Kidney epithelial cell (primary cell): ENCODE measurements around the gene ANTXRL. TPM values are rescaled to one million over a fixed set of nuclear protein-coding genes. Genes with fewer than 3 reads are reported as not detected.
"Not testable (repeated sequence)": the region's sequence is repeated elsewhere in the genome, so short reads cannot be mapped to it uniquely, and the experiment has no call there.

Source experiments
- DNase-seq: peaks from one replicate; pipeline ENCODE4 v3.0.0-alpha.2; 2010; ENCODE audit warnings: low read depth
- H3K27me3 ChIP-seq: 2 replicates; pipeline ENCODE4 v1.6.0; 2011; ENCODE audit warnings: low read length; ENCODE audit not compliant: control insufficient read depth, insufficient read depth
- H3K36me3 ChIP-seq: 2 replicates; pipeline ENCODE4 v1.5.1; 2011; ENCODE audit warnings: low read length; ENCODE audit not compliant: control insufficient read depth, insufficient read depth
- H3K4me3 ChIP-seq: 2 replicates; pipeline ENCODE4 v1.5.1; 2011; ENCODE audit warnings: low read depth, mild to moderate bottlenecking, control low read depth, low read length
- total RNA-seq: library from RNA; depleted of rRNA; stranded (reverse); fragments of >200 nt; gene quantifications from 2 replicates; pipeline ENCODE4 v1.2.3, GENCODE V29; 2015
- TF ChIP-seq, protein P1 (sequence below): IDR thresholded peaks from 2 replicates; pipeline ENCODE4 v1.5.1; 2011; ENCODE audit warnings: mild to moderate bottlenecking, moderate library complexity, low read length, control low read depth, inconsistent platforms; ENCODE audit not compliant: insufficient read depth, poor library complexity, severe bottlenecking

The ANTXRL gene
- total RNA-seq, 1 donor from 2014 or later = not detected

DNA sequence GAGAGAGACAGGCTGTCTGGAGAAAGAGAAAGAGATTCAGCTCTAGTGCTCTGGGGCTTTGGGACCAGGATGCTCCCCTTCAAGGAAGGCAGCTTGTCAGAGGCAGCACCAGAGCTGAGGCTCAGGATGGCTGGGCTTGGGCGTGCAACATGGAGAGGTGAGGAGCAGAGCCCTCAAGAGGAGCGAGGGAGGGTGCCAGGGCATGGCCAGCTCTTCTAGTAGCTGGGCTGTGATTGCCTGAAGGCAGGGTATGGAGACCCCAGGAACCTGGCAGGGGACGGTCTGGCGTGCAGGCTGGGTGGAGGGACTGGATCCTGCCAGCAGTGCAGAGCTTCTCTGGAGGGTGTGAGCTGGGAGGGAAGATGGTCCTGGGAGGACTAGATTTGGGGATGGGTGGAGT lies 40.2 kb downstream of the ANTXRL start:
- TF ChIP-seq, protein P1, sequence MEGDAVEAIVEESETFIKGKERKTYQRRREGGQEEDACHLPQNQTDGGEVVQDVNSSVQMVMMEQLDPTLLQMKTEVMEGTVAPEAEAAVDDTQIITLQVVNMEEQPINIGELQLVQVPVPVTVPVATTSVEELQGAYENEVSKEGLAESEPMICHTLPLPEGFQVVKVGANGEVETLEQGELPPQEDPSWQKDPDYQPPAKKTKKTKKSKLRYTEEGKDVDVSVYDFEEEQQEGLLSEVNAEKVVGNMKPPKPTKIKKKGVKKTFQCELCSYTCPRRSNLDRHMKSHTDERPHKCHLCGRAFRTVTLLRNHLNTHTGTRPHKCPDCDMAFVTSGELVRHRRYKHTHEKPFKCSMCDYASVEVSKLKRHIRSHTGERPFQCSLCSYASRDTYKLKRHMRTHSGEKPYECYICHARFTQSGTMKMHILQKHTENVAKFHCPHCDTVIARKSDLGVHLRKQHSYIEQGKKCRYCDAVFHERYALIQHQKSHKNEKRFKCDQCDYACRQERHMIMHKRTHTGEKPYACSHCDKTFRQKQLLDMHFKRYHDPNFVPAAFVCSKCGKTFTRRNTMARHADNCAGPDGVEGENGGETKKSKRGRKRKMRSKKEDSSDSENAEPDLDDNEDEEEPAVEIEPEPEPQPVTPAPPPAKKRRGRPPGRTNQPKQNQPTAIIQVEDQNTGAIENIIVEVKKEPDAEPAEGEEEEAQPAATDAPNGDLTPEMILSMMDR = no peak
- Histone ChIP-seq H3K4me3 (no peak overlapping the region), H3K27me3 (peaks cover 3% of the 10 kb centered on the region), H3K36me3 (no peaks in the 10 kb centered on the region)
- DNase-seq = no peak

DNA sequence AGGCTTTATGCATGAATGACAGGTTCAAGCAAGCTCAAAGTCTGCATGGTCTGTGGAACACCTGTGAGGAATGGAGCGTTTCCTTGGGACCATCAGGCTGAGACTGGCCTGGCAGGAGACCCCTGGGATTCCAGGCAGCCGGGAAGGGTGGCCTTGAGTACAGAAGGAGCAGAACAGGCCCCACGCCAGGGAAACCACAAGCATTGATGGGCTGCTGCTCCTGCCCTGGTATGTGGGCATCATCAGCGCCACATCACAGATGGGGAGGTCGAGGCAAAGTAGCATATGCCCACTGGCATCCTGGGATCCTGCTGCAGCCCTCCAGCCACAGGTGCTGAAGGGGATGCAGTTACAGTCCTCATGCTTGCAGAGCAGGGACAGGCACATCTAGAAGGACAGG lies 40.9 kb downstream of the ANTXRL start:
- DNase-seq = no peak
- H3K4me3 ChIP-seq = no peak overlapping the region
- H3K27me3 ChIP-seq = peaks cover 3% of the 10 kb centered on the region
- H3K36me3 ChIP-seq = no peaks in the 10 kb centered on the region
- TF ChIP-seq, protein P1 = no peak

DNA sequence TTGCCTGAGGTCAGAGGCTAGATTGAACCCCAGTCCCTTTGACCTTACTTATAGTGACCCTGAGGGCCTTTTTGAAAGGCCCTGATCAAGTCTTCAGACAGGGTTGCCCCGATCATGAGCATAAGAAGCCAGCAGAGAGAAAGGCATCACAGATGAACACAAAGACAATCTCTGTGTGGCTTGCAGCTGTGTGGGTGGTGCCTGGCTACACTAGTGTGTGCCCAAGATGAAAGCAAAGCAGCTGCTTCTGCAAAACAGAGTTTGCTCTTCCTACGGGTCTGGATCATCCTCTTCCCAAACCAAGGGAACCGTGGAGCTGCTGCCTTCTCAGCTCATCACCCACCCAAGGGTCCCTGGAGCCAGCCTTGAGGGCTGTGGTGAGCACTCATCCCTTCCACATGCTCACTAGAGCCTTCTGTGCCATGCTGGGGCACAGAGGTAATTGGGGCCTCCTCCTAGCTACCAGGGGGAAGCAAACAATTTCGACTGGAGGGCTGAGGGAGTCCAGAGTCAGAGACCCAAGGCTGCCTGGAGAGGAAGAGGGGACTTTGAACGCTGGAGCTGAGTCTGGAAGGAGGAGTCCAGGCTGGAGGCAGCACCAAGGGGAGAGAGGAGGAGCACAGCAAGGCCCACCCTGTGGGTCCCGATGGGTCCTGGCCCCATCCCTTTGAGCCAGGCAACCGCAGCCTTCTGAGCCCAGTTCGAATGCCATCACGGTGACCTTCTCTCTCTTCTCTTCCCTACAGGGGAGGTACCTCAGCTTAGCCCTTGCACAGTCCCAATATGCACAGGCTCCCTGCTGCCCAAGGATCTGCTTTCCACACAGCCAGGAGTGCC lies 42.3 kb downstream of the ANTXRL start:
- H3K4me3 ChIP-seq = no peak overlapping the region
- TF ChIP-seq, protein P1 = no peak

DNA sequence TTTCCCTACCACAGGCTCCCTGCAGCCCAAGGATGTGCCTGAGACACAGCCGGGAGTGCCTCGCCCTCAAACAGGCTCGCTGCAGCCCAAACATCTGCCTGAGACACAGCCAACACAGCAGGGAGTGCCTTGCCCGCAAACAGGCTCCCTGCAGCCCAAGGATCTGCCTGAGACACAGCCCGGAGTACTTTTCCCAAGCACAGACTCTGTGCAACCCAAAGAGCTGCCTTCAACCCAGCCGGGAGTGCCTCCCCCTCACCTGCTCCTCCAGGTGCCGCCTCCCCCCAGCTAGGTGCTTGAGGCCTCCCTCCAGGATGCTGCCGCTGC lies 42.9 kb downstream of the ANTXRL start:
- Histone ChIP-seq H3K36me3 (no peaks in the 10 kb centered on the region), H3K4me3 (no peak overlapping the region), H3K27me3 (peaks cover 3% of the 10 kb centered on the region)
- TF ChIP-seq, protein P1 = no peak
- no peak for DNase-seq

More for the DNA sequence above, 42.3 kb downstream of the ANTXRL start:
- DNase-seq = no peak
- Histone ChIP-seq H3K27me3 (peaks cover 3% of the 10 kb centered on the region), H3K36me3 (no peaks in the 10 kb centered on the region)

DNA sequence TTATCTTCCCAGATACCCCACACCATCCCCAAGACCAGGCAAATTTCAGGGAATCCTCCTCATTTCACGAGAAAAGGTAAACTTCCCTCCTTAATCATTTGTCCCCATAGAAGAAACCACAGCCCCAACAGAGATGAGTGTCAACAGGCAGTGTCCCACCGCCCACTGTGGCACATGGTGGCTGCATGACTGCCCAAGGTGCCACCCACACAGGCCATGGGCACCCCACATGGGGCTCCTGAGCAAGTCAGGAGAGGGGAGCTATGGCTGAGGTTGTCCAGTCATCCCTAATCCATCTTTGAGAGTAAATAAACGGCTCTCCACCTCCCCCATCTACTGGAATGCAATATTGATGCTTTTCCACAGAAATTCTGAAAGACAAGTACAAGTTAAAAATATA lies 44.1 kb downstream of the ANTXRL start:
- H3K27me3 ChIP-seq = peaks cover 3% of the 10 kb centered on the region
- no peaks in the 10 kb centered on the region for H3K36me3 ChIP-seq
- DNase-seq = no peak
- H3K4me3 ChIP-seq = no peak overlapping the region
- TF ChIP-seq, protein P1 = no peak

DNA sequence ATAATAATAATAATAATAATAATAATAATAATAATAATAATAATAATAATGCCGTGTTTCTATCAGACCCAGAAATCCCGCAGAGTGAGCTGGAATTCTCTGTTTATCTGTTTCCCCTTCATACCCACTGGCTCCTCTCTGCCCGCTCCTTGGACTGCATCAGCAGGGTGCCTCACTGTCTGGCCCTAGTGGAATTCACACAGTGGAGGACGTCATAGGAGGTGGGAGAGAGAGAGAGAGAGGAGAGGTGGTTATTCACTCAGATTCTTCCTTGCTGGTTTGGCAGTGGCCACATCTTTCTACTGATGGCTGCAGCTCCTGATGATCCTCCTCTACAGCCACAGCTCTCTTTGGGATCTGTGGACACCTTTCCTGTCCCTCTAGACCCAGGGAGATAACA lies 78.7 kb downstream of the ANTXRL start:
- H3K36me3 ChIP-seq, H3K27me3 ChIP-seq, H3K4me3 ChIP-seq, DNase-seq: not testable (repeated sequence)

DNA sequence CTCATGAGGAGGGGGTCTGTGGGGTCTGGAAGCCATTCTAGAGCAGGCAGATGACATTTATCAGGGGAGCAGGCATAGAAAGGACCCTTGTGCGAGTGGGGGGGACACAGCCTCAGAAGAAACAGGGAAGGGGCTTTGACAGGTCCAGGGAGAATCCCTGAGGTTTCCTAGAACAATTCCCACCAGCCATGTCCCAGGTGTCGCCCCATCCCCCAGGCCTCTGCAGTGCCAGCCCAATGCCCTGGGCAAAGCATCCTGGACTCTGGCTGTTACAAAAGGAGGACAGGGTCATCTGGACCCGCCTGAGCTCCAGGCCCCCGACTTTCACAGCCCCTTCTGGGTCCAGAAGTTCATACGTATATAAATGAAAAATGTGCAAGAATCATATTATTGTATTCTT lies 80.4 kb downstream of the ANTXRL start:
- not testable (repeated sequence) for H3K36me3 ChIP-seq, DNase-seq, H3K4me3 ChIP-seq, H3K27me3 ChIP-seq

DNA sequence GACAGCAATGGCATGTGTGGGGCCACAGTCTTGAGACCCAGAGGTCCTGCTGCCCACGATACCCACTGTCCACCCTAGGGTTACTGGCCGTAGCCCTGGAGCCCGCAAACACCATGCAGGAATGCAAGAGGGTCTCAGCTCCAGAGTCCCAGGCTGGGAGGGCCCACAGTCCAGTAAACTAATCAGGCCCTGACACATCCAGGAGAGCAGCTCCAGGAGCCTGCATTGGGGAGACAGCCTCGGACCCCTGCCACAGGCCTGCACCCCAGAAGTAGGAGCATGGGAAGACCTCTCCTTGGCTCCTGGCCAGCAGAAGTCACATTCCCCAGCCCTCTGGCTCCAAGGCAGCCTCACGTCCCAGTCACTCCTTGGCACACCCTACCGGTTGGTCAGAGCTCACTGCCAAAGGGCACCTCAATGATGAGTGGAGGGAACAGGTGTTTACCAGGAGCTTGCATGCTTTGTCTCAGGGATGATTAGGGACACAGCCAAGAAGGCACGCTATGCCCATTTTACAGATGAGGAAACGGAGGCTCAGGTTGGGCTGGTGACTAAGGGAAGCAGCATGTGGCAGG lies 81.0 kb downstream of the ANTXRL start:
- not testable (repeated sequence) for DNase-seq, H3K27me3 ChIP-seq, H3K4me3 ChIP-seq, H3K36me3 ChIP-seq

DNA sequence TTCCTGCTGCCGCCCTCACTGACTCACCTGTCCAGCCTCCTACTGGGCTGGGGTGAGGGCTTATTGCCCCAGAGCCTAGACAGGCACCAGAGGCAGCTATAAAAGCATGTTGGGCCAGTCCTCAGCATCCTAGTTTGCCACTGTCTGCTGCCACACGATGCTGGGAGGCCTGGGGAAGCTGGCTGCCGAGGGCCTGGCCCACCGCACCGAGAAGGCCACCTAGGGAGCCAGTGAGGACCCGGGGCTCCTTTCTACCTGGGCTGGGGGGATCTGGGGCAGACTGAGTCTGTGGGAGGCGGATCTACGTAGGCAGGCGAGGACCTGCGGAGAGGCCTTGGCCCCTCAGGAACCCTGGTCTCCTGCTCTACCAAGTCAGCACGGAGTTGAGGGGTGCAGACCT lies 82.2 kb downstream of the ANTXRL start:
- H3K4me3 ChIP-seq, H3K36me3 ChIP-seq, H3K27me3 ChIP-seq, DNase-seq: not testable (repeated sequence)
